GM19467 (cell line): Measurements from ENCODE around the gene AGAP4.
"Not testable (repeated sequence)": the region's sequence is repeated elsewhere in the genome, so short reads cannot be mapped to it uniquely, and the experiment has no call there.

Experiments used
- ATAC-seq: cut with Tn5 transposase; IDR thresholded peaks from one replicate; pipeline ENCODE4 v1.9.1; 2021; ENCODE audit warnings: mild to moderate bottlenecking, moderate library complexity; ENCODE audit not compliant: unreplicated experiment

Gene AGAP4

GRCh38 chr10:45794761-45795160 lies 52.5 kb downstream of the AGAP4 start:
- ATAC-seq = not testable (repeated sequence)

DNA sequence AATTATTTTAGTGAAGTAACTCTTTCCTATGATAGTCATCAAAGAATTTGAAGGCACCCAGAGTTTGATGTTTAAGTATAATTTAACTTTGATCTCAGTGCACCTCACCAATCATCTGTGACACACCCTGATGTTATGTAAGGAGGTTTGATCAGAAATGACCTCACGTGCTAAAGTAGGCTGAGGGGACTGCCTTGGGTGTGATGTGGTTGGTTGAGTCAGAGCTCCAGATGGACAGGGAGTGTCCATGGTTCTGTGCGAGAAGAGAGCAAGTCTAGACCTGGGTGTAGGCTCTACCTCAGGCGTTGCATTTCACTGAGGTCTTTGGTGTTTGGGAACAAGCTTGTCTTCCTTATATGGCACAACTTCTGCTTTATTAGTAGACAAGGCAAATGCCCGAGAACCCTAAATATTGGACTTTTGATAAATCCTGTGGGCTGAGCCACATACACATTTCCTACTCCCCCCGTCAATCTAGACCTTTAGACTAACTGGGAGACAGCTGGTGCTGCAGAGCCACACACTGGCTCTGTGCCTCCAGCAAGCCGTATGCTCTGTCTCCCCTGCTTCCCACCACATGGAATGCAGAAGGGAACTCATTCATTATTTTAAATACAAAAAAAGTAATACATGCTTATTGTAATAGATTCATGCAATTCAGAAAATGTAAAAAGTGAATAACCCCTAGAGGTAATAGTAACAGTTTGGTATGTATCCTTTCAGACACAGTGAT lies 56.4 kb downstream of the AGAP4 start:
- not testable (repeated sequence) for ATAC-seq

- ATAC-seq = not testable (repeated sequence)
These were observed 57.3 kb downstream of the AGAP4 start for GRCh38 chr10:45789991-45790390.

DNA sequence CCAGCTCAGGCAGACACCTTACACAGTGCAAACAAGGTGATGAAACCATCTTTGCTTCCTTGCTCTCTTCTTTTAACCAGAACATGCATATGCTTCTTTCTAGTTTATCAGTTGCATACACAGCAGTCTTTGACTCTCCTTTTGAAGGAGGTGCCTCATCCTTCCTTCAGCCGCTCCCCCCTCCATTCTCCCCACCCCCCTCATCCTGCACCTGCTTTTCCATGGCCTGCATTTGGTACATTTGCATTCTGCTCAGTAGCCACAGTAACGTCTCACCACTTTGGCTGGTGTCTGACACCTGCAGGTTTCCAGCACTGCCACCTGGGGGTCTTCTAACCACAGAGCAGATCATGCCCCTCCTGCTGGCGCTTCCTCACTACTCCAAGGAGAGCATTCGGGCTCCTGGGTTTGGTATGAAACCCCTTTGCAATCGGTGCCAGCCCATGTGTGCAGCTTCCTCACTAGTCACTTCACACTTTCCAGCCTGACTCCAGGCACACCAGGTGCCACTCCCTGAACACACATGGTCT lies 60.0 kb downstream of the AGAP4 start:
- ATAC-seq = not testable (repeated sequence)

- not testable (repeated sequence) for ATAC-seq
These were observed 61.1 kb downstream of the AGAP4 start for GRCh38 chr10:45786217-45786616.
